Measurements from ENCODE around the gene CRACDL. TPM values are rescaled to one million over a fixed set of nuclear protein-coding genes. Genes with fewer than 3 reads are reported as not detected.

CRACDL gene
- polyA plus RNA-seq, 1 experiment: not detected

GRCh38 chr2:98804736-98805135, 131.3 kb downstream of the CRACDL start:
- no peak for DNase-seq (ENCODE audit: low read depth)
- no peak for TF ChIP-seq CTCF (IDR thresholded peaks at IDR 0.05; ENCODE audit: insufficient read depth, low read depth, low read length)
- Histone ChIP-seq H3K36me3 (ENCODE audit: control insufficient read depth, insufficient read depth, low read length) (no peaks in the 10 kb centered on the region), H3K4me3 (ENCODE audit: low read depth, low read length) (no peak overlapping the region), H3K27me3 (ENCODE audit: control insufficient read depth, insufficient read depth, low read length) (no peaks in the 10 kb centered on the region; the same call in 1 of the 2 replicates)
- POLR2A ChIA-PET: no interaction called here
- CTCF ChIA-PET: interaction anchor here (1.6 kb wide), 1 partner anchor 34 kb away, joined by 3 read pairs; no protein-coding TSS in a partner anchor

GRCh38 chr2:98804265-98804650, 131.8 kb downstream of the CRACDL start:
- no peak for TF ChIP-seq CTCF (IDR thresholded peaks at IDR 0.05; ENCODE audit: insufficient read depth, low read depth, low read length)
- no peak overlapping the region for H3K4me3 ChIP-seq (ENCODE audit: low read depth, low read length)
- ChIA-PET POLR2A (no interaction called here), CTCF (no interaction called here)
- no peaks in the 10 kb centered on the region for H3K36me3 ChIP-seq (ENCODE audit: control insufficient read depth, insufficient read depth, low read length)
- no peak for DNase-seq (ENCODE audit: low read depth)
- no peaks in the 10 kb centered on the region for H3K27me3 ChIP-seq (ENCODE audit: control insufficient read depth, insufficient read depth, low read length)

- CTCF ChIA-PET: no interaction called here
- Histone ChIP-seq H3K27me3 (ENCODE audit: control insufficient read depth, insufficient read depth, low read length) (no peaks in the 10 kb centered on the region), H3K4me3 (ENCODE audit: low read depth, low read length) (no peak overlapping the region), H3K36me3 (ENCODE audit: control insufficient read depth, insufficient read depth, low read length) (no peaks in the 10 kb centered on the region)
- no peak for DNase-seq (ENCODE audit: low read depth)
- TF ChIP-seq CTCF (IDR thresholded peaks at IDR 0.05; ENCODE audit: insufficient read depth, low read depth, low read length): no peak
- POLR2A ChIA-PET: no interaction called here
Measured at GRCh38 chr2:98803405-98804264, 132.4 kb downstream of the CRACDL start.

GRCh38 chr2:98802344-98802743, 133.7 kb downstream of the CRACDL start:
- CTCF ChIA-PET: no interaction called here
- POLR2A ChIA-PET: no interaction called here
- H3K36me3 ChIP-seq (ENCODE audit: control insufficient read depth, insufficient read depth, low read length): no peaks in the 10 kb centered on the region
- H3K27me3 ChIP-seq (ENCODE audit: control insufficient read depth, insufficient read depth, low read length): no peaks in the 10 kb centered on the region
- DNase-seq (ENCODE audit: low read depth): no peak
- no peak overlapping the region for H3K4me3 ChIP-seq (ENCODE audit: low read depth, low read length)
- no peak for TF ChIP-seq CTCF (IDR thresholded peaks at IDR 0.05; ENCODE audit: insufficient read depth, low read depth, low read length)

DNA sequence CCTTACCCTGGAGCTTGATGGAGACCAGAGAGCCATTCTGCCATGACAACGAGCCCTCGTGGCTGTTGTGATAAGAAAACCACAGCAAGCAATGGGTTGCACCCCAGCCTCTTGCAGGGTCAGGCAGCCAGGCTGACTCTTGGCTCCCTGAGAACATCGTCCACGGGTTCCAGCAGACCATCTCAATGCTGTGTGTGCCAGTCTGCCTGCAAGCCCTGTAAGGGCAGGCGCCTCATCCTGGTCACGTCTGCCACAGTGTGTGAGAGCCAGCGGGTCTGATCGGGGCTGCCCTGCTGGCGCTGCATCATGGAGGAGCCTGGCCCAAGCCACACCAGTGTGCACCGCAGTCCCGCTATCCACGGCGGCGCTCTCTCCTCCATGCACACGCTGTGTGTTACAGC, 134.1 kb downstream of the CRACDL start:
- ChIA-PET POLR2A (no interaction called here), CTCF (no interaction called here)
- Histone ChIP-seq H3K36me3 (ENCODE audit: control insufficient read depth, insufficient read depth, low read length) (no peaks in the 10 kb centered on the region), H3K27me3 (ENCODE audit: control insufficient read depth, insufficient read depth, low read length) (no peaks in the 10 kb centered on the region), H3K4me3 (ENCODE audit: low read depth, low read length) (no peak overlapping the region)
- no peak for DNase-seq (ENCODE audit: low read depth)
- no peak for TF ChIP-seq CTCF (IDR thresholded peaks at IDR 0.05; ENCODE audit: insufficient read depth, low read depth, low read length)

Data from BJ (cell line).